Mesendoderm (in vitro differentiated cells): ENCODE measurements around the gene SPRING1.

Experiments
- DNase-seq: peaks from one replicate; pipeline ENCODE4 v3.0.0; 2013
- H2AK5ac ChIP-seq: 2 replicates; pipeline ENCODE4 v1.6.1; 2013; ENCODE audit warnings: low read length, inconsistent platforms
- H2BK120ac ChIP-seq: 2 replicates; pipeline ENCODE4 v1.6.1; 2013; ENCODE audit warnings: low read depth, mild to moderate bottlenecking, low read length, moderate library complexity, mixed read lengths
- H2BK15ac ChIP-seq: replicated peaks from 2 replicates; pipeline ENCODE4 v1.6.1; 2013; ENCODE audit warnings: low read depth, mild to moderate bottlenecking, moderate library complexity
- H2BK5ac ChIP-seq: 2 replicates; pipeline ENCODE4 v1.6.1; 2013; ENCODE audit warnings: low read length, inconsistent platforms
- H3K18ac ChIP-seq: 2 replicates; pipeline ENCODE4 v1.6.1; 2013; ENCODE audit warnings: mild to moderate bottlenecking, low read length, mixed read lengths
- H3K23ac ChIP-seq: one replicate; pipeline ENCODE4 v1.6.1; 2013; ENCODE audit warnings: low read length
- H3K27ac ChIP-seq: 2 replicates; pipeline ENCODE4 v1.5.1; 2013; ENCODE audit warnings: low read depth, mild to moderate bottlenecking, inconsistent platforms, low read length, moderate library complexity
- H3K27me3 ChIP-seq: 2 replicates; pipeline ENCODE4 v1.6.1; 2013; ENCODE audit warnings: low read length, control low read depth, mild to moderate bottlenecking, inconsistent platforms; ENCODE audit not compliant: insufficient read depth, poor library complexity
- H3K36me3 ChIP-seq: 2 replicates; pipeline ENCODE4 v1.6.1; 2013; ENCODE audit warnings: low read length, inconsistent platforms; ENCODE audit not compliant: control insufficient read depth, insufficient read depth
- H3K4ac ChIP-seq: one replicate; pipeline ENCODE4 v1.6.1; 2013; ENCODE audit warnings: low read depth, mild to moderate bottlenecking, low read length, moderate library complexity
- H3K4me1 ChIP-seq: 2 replicates; pipeline ENCODE4 v1.6.1; 2013; ENCODE audit warnings: low read depth, low read length, inconsistent platforms; ENCODE audit not compliant: control insufficient read depth
- H3K4me2 ChIP-seq: 2 replicates; pipeline ENCODE4 v1.6.1; 2013; ENCODE audit warnings: low read length
- H3K4me3 ChIP-seq: 2 replicates; pipeline ENCODE4 v1.5.1; 2013; ENCODE audit warnings: mild to moderate bottlenecking, low read length
- H3K56ac ChIP-seq: one replicate; pipeline ENCODE4 v1.6.1; 2013; ENCODE audit warnings: low read length
- H3K79me1 ChIP-seq: 2 replicates; pipeline ENCODE4 v1.6.1; 2013; ENCODE audit warnings: low read length, inconsistent platforms
- H3K79me2 ChIP-seq: 2 replicates; pipeline ENCODE4 v1.6.1; 2013; ENCODE audit warnings: mild to moderate bottlenecking, low read length; ENCODE audit not compliant: control insufficient read depth, insufficient read depth
- H3K9ac ChIP-seq: 2 replicates; pipeline ENCODE4 v1.6.1; 2013; ENCODE audit warnings: low read length, inconsistent platforms
- H4K5ac ChIP-seq: one replicate; pipeline ENCODE4 v1.6.1; 2013; ENCODE audit warnings: low read length
- H4K8ac ChIP-seq: one replicate; pipeline ENCODE4 v1.6.1; 2013; ENCODE audit warnings: low read depth, mild to moderate bottlenecking, control low read depth, low read length, moderate library complexity
- WGBS: extraction: QIAGEN DNeasy Blood & Tissue Kit; methylation state at CpG from one replicate; pipeline ENCODE4 v1.1.7; 2013; ENCODE audit warnings: low lambda C conversion rate, missing lambda C conversion rate; ENCODE audit not compliant: insufficient coverage; ENCODE audit errors: extremely low coverage; 5-methylcytosine and 5-hydroxymethylcytosine counted together

The SPRING1 gene

DNA sequence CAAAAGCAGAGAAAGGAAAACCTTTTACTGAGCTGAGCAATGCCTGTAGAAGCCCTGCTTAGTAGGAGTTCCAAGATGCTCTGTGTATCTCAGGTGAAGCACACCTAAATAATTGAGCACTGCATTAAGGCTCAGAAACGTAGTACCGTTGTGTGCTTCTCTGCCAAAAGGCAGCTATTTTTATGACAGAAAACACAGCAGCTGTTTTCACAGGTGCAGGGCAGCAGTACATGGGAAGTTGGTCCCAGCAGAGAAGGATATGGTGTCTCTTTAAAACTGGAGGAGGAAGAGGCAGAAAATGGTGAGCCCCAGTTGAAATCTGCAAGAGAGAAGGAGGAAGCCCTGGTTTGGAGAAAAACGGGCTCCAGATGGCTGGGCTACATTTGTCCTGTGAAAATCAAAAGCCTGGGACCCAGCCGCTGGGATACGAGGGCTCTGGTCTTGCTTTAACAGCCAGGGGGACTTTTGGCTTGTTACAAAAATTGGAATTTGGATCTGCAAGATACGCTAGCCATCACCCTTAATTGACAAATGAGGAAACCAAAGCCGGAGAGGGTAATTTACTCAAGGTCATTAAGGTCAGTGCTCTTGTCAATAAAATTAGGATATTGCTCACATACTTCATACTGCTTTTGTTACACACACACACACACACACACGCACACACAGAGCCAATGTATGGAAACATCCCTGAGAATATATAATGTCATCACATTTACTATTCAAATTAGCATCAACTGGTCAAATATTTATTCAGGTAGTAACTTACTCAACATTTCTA is 27.3 kb downstream of the SPRING1 start:
- no peak for DNase-seq
- Histone ChIP-seq H3K4ac (no peak overlapping the region), H3K4me1 (no peaks in the 10 kb centered on the region), H3K4me2 (no peak overlapping the region), H2BK5ac (no peak overlapping the region), H3K4me3 (no peak overlapping the region), H4K5ac (no peak overlapping the region), H3K79me2 (no peaks in the 10 kb centered on the region), H3K27me3 (no peaks in the 10 kb centered on the region), H3K18ac (no peak overlapping the region), H3K27ac (no peak overlapping the region), H3K36me3 (no peaks in the 10 kb centered on the region), H4K8ac (no peak overlapping the region), H2BK120ac (no peak overlapping the region), H2AK5ac (no peak overlapping the region), H2BK15ac (no peak overlapping the region), H3K79me1 (no peaks in the 10 kb centered on the region), H3K56ac (no peak overlapping the region), H3K23ac (no peak overlapping the region), H3K9ac (no peak overlapping the region)
- no CpG with 5 or more reads among the region's 8 CpGs for WGBS

GRCh38 chr12:116709768-116710167 is 28.1 kb downstream of the SPRING1 start:
- DNase-seq: no peak

GRCh38 chr12:116708826-116709756 is 28.8 kb downstream of the SPRING1 start:
- H3K27ac ChIP-seq: no peak overlapping the region
- H3K18ac ChIP-seq: no peak overlapping the region
- H3K79me2 ChIP-seq: no peaks in the 10 kb centered on the region
- no peak overlapping the region for H3K4me3 ChIP-seq
- no peak overlapping the region for H2BK5ac ChIP-seq
- H3K4ac ChIP-seq: no peak overlapping the region
- H3K36me3 ChIP-seq: no peaks in the 10 kb centered on the region
- H3K9ac ChIP-seq: no peak overlapping the region
- H3K56ac ChIP-seq: no peak overlapping the region
- H4K5ac ChIP-seq: no peak overlapping the region
- no peak overlapping the region for H4K8ac ChIP-seq
- WGBS: no CpG with 5 or more reads among the region's 26 CpGs
- no peak overlapping the region for H2BK120ac ChIP-seq
- H3K23ac ChIP-seq: no peak overlapping the region
- no peaks in the 10 kb centered on the region for H3K4me1 ChIP-seq
- no peak overlapping the region for H2AK5ac ChIP-seq
- H3K79me1 ChIP-seq: no peaks in the 10 kb centered on the region
- H3K4me2 ChIP-seq: no peak overlapping the region
- DNase-seq: peak; percentile 39
- H2BK15ac ChIP-seq: no peak overlapping the region
- H3K27me3 ChIP-seq: no peaks in the 10 kb centered on the region

More at GRCh38 chr12:116709768-116710167, 28.1 kb downstream of the SPRING1 start:
- H2BK15ac ChIP-seq: no peak overlapping the region
- H4K5ac ChIP-seq: no peak overlapping the region
- H3K79me2 ChIP-seq: no peaks in the 10 kb centered on the region
- H3K56ac ChIP-seq: no peak overlapping the region
- no peaks in the 10 kb centered on the region for H3K4me1 ChIP-seq
- H3K27me3 ChIP-seq: no peaks in the 10 kb centered on the region
- no peak overlapping the region for H4K8ac ChIP-seq
- no peaks in the 10 kb centered on the region for H3K79me1 ChIP-seq
- no peaks in the 10 kb centered on the region for H3K36me3 ChIP-seq
- no CpG with 5 or more reads among the region's 10 CpGs for WGBS
- no peak overlapping the region for H3K4me2 ChIP-seq
- H3K4me3 ChIP-seq: no peak overlapping the region
- no peak overlapping the region for H3K23ac ChIP-seq
- H3K27ac ChIP-seq: no peak overlapping the region
- H3K9ac ChIP-seq: no peak overlapping the region
- no peak overlapping the region for H2AK5ac ChIP-seq
- H2BK5ac ChIP-seq: no peak overlapping the region
- no peak overlapping the region for H3K4ac ChIP-seq
- H2BK120ac ChIP-seq: no peak overlapping the region
- no peak overlapping the region for H3K18ac ChIP-seq

DNA sequence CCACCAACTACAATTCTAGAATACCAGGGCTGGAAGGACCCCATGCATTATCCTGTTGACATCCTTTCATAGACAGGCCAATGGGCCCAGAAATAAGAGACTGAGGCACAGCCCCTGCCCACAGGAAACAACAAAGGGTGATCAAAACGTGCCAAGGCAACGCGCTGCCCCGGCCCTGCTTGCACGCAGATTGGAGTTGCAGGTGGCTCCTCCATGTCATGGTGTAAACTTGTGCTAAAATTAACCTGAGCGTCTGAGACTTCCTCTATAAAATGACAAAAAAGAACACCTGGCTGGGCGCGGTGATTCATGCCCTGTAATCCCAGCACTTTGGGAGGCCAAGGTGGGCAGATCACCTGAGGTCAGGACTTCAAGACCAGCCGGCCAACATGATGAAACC is 30.1 kb downstream of the SPRING1 start:
- WGBS: no CpG with 5 or more reads among the region's 9 CpGs
- no peak overlapping the region for H3K4ac ChIP-seq
- no peaks in the 10 kb centered on the region for H3K79me2 ChIP-seq
- H2BK15ac ChIP-seq: no peak overlapping the region
- no peak overlapping the region for H3K4me3 ChIP-seq
- no peaks in the 10 kb centered on the region for H3K79me1 ChIP-seq
- H3K4me1 ChIP-seq: no peaks in the 10 kb centered on the region
- no peaks in the 10 kb centered on the region for H3K27me3 ChIP-seq
- no peak overlapping the region for H2BK5ac ChIP-seq
- no peak for DNase-seq
- H3K56ac ChIP-seq: no peak overlapping the region
- H3K27ac ChIP-seq: no peak overlapping the region
- H2AK5ac ChIP-seq: no peak overlapping the region
- H3K4me2 ChIP-seq: no peak overlapping the region
- H3K9ac ChIP-seq: no peak overlapping the region
- no peak overlapping the region for H2BK120ac ChIP-seq
- no peak overlapping the region for H4K5ac ChIP-seq
- H4K8ac ChIP-seq: no peak overlapping the region
- no peak overlapping the region for H3K23ac ChIP-seq
- no peaks in the 10 kb centered on the region for H3K36me3 ChIP-seq
- no peak overlapping the region for H3K18ac ChIP-seq

DNA sequence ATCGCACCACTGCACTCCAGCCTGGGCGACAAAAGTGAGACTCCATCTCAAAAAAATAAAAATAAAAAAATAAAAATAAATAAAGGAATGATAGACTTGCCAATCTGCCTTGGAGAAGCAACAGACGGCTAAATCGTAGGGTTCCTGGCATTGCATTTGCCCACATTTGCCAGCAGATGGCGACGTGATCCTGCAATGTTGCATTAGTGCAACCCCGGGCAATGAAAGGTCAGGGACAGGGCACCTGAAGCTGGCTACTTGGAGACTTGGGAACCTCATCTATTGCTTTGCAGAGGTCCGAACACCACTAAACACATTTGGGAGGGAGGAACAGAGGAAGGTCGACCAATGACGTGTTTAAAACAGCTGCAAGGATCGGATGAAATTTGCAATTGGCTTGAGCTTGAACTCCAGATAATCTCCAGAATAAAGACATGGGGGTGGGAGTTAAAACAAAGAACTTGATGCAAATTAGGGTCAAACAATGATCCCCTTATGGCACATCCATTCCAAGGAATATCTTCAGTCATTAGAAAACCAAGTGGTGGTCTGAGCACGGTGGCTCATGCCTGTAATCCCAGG is 34.6 kb downstream of the SPRING1 start:
- no peaks in the 10 kb centered on the region for H3K79me1 ChIP-seq
- no peak overlapping the region for H3K23ac ChIP-seq
- no peak overlapping the region for H4K5ac ChIP-seq
- H2BK120ac ChIP-seq: no peak overlapping the region
- no peak overlapping the region for H3K18ac ChIP-seq
- no peak overlapping the region for H4K8ac ChIP-seq
- no peak overlapping the region for H3K56ac ChIP-seq
- DNase-seq: peak; percentile 78
- no peak overlapping the region for H2AK5ac ChIP-seq
- no peaks in the 10 kb centered on the region for H3K36me3 ChIP-seq
- no peak overlapping the region for H3K27ac ChIP-seq
- no peak overlapping the region for H3K4me2 ChIP-seq
- no peak overlapping the region for H2BK5ac ChIP-seq
- H3K79me2 ChIP-seq: no peaks in the 10 kb centered on the region
- peaks cover 3% of the 10 kb centered on the region for H3K4me1 ChIP-seq
- no CpG with 5 or more reads among the region's 12 CpGs for WGBS
- no peak overlapping the region for H3K4me3 ChIP-seq
- no peak overlapping the region for H3K9ac ChIP-seq
- no peak overlapping the region for H3K4ac ChIP-seq
- H3K27me3 ChIP-seq: no peaks in the 10 kb centered on the region
- no peak overlapping the region for H2BK15ac ChIP-seq
